ENCODE results near the gene ADAM8.
"Not testable (repeated sequence)": the region's sequence is repeated elsewhere in the genome, so short reads cannot be mapped to it uniquely, and the experiment has no call there.

ADAM8 gene

GRCh38 chr10:133247681-133248333, 28.9 kb downstream of the ADAM8 start:
- DNase-seq = no peak

GRCh38 chr10:133246236-133246626, 30.4 kb downstream of the ADAM8 start:
- DNase-seq = no peak

GRCh38 chr10:133245439-133246235, 31.0 kb downstream of the ADAM8 start:
- DNase-seq = no peak

DNA sequence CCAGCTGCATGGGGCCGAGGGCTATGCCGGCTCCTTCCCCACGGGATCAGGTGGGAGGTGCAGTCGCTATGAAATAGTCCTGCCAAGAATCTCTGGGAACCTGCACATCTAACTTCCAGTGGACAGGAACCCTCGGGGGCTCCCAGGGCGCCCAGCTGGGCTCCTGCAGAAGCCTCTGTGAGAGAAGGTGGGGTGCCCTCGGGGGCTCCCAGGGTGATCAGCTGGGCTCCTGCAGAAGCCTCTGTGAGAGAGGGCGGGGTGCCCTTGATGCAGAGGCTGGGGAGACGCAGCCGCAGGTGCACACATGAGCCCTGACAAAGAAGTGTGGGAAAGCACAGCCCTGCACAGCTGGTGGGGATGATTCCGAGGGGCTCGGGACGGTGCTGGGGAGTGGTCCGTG, 33.1 kb downstream of the ADAM8 start:
- DNase-seq = no peak

- DNase-seq = no peak
These were observed 33.9 kb downstream of the ADAM8 start for GRCh38 chr10:133242611-133243356.

DNA sequence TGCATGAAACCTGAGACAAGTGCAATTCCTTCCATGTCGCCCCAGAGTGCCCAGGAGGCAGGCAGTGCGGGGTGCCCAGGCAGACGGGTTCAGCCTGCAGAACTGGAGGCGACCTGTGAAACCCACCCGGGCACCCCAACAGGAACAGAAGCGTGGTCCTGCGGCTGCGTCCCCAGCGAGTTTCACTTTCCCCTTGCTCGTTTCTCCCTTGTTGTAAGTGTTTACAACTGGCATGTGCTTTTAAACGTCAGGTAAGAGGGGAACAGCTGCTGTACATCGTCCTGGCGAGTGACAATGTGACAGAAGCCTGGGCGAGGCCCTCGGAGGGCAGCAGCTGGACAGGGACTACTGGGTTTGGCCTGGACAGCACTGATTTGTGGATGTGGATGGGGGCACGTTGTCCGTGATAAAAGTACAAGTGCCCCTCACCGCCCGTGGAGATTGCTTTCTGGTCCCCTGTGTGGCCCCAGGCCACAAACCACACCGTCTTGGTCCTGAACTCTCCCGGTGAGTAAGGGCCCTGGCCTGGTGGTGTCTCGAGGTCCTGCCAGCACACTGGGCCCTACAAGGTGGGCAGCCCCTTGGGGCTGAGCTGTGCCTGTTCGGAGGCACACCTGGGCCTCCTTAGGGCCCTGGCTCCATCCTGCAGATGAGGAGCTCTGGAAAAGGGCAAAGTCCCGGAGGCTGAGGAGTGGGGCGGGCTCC, 35.0 kb downstream of the ADAM8 start:
- DNase-seq = no peak

GRCh38 chr10:133239990-133240389, 36.7 kb downstream of the ADAM8 start:
- DNase-seq = no peak

DNA sequence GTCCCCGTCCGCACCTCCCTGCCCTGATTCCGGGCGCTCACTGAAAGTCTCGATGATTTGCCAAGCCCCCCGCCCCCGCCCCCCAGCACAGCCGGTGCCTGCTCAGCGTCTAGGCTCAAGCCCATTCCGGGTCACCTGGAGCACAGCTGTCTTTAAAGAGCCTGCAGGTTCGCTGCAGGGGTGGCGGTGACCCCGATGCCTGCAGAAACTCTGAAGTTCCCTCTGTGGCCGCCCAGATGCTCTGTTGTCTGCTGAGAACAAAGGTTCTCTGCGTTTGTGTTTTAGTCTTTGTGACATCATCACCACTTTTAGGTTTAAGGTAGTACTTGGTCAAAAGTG, 38.2 kb downstream of the ADAM8 start:
- DNase-seq = no peak

- DNase-seq = no peak
These were observed 38.8 kb downstream of the ADAM8 start, which contains the start of gene VENTX for GRCh38 chr10:133237588-133238465. VENTX (plus strand) TSS chr10:133237855; CDS start chr10:133237915, 60 bp downstream.

DNA sequence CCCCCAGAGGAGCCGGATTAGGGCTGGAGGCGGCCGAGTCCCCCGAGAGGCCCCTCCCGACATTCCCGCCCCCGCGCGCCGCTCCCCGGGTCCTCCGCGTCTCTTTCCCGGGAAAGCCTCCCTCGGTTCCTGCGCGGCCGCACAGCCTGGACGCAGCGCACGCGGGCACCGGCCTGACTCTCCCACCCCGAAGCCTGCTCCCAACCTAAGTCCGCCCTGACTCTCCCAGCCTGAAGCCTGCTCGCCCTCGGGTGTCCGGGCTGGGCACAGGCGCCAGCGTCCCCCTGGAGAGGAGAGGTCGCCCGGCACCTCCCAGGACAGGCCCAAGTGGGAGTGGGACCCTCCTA, 39.5 kb downstream of the ADAM8 start:
- no peak for DNase-seq

DNA sequence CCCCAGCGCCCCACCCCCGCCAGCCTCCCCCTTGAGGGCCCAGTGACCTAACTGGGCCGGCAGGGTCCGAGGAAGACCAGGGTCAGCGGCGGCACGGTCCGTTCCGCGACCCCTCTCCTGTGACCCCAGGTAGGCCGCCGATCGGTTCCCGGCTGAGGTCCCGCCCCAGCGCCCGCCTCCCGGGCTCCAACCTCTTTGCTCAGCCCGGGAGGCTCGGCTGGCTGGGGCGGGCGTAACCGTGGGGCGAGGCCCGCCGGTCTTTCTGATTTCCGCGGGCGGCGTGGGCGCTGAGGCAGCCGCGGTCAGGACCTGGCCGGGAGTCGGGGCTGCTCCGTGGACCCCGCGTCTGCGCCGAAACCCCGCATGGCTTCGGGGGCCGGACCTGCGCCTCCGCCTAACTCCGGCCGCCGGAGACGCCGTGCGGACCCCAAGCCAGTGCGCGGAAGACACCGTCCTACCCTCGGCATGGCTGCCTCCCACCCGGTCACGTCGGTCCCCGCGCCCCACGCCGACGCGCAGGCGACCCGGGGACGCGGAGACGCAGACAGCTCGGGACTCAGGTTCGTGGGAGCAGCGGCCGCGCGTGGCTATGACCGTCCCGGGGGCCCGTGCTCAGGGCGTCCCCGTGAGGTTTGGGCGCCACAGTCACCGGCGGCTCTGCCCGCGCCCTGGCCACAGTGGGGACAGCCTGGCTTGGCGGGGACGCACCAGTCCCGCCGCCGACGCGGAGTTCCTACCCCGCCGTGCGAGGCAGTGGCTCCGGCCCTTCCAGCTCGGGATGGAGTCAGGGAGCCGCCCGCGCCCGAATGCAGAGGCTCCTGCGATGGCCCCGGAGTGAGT, 40.0 kb downstream of the ADAM8 start:
- no peak for DNase-seq

GRCh38 chr10:133235932-133236331, 40.7 kb downstream of the ADAM8 start:
- DNase-seq = no peak

DNA sequence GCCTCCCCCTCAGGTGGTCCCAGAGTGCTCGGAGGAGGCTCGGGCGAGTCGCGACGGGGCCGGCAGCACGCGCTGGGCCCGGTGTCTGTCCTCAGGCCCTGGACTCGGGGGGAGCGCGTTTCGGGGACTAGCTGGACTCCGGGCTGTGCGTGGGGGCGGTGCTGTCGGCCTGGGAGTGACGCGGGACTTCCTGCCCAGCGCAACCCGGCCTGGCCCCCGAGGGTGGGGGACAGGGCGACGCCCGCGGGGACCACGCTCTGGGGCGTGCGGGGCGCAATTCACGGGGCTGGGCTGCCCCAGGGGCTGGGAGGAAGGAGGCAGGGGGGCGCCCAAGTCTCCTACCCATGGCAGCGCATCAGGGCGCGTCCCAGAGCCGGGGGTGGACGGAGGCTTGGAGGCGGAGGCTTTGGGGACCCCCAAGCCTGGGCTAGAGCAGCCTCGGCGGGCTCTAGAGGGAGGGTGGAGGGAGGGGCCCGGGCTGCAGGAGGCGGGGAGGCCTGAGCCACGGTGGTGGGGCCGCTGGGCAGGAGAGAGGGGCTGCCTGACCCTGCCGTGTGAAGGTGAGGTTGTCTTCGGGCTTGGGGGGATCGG, 41.3 kb downstream of the ADAM8 start:
- DNase-seq = no peak

GRCh38 chr10:133234796-133235195, 41.9 kb downstream of the ADAM8 start:
- not testable (repeated sequence) for DNase-seq

DNA sequence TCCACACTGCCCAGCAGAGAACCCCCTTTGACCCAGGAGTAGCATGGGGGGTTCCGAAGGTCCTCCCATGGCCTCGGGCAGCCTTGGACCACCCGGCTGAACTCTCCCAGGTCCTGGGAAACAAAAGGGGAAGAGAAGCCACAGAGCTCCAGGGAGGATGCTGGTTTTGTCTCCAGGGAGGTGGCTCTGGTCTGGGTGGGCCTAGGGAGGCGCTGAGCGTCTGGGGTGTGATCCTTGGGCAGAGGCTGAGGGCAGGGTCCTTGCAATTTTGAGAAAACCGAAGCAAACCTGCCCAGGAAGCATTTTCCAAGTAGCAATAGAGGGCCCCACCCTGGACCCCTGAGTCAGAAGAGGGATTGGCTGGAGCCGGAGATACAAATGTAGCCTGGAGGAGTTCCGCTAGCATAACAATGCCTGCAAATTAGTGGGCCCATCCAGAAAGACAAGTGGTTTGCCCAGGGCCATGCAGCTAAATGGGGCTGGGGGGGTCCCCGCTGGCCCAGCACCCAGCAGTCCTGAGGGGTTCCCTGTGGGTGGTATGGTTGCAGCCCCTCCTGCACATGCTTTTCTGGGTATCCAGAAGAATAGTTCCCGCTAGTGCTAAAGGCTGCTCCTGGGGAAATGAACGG, 44.6 kb downstream of the ADAM8 start:
- no peak for DNase-seq

- DNase-seq = no peak
These were observed 45.3 kb downstream of the ADAM8 start for GRCh38 chr10:133231244-133231945.

DNA sequence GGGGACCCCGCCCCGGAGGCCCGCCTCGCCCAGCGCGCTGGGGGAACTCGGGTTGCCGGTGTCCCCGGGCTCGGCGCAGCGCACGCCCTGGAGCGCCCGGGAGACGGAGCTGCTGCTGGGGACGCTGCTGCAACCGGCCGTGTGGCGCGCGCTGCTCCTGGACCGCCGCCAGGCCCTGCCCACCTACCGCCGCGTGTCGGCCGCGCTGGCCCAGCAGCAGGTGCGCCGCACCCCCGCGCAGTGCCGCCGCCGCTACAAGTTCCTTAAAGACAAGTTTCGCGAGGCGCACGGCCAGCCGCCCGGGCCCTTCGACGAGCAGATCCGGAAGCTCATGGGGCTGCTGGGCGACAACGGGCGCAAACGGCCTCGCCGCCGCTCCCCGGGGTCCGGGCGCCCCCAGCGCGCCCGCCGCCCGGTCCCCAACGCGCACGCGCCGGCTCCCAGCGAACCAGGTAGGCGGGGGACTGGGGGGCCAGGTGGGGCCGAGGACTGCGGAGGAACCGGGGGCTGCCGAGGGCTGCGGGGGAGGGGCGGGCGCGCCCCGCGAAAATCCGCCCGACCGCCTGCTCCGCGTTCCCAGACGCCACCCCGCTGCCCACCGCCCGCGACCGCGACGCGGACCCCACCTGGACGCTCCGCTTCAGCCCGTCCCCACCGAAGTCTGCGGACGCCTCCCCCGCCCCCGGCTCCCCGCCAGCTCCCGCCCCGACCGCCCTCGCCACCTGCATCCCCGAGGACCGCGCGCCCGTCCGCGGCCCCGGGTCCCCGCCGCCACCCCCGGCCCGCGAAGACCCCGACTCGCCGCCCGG, 46.1 kb downstream of the ADAM8 start:
- DNase-seq = no peak

GRCh38 chr10:133230044-133230361, 46.7 kb downstream of the ADAM8 start, which contains the start of gene UTF1:
UTF1 (plus strand) TSS chr10:133230217; CDS start chr10:133230289, 72 bp downstream.
- no peak for DNase-seq
